B cell (primary cell): ENCODE results near the gene CBL. TPM values are rescaled to one million over a fixed set of nuclear protein-coding genes. Genes with fewer than 3 reads are reported as not detected.

Experiments used
- ATAC-seq: fragments of 200-7000 bp; cut with Tn5 transposase; one replicate; pipeline ENCODE4 v1.10.0; 2021; ENCODE audit warnings: low read depth, mild to moderate bottlenecking, moderate number of reproducible peaks, moderate library complexity
- CTCF ChIA-PET: fragments of 350-600 bp; sonication (Branson Sonifier 250); formaldehyde crosslinking; loops from one replicate; lab custom pipeline; 2021; ENCODE audit warnings: antibody characterized with exemption, inconsistent platforms; lab: Charles Lee
- POLR2A ChIA-PET: fragments of 350-600 bp; sonication (Branson Sonifier 250); formaldehyde crosslinking; loops from one replicate; lab custom pipeline; 2021; ENCODE audit warnings: antibody characterized with exemption; lab: Charles Lee
- DNase-seq: peaks from one replicate; pipeline ENCODE4 v3.0.0; 2013
- H2AFZ ChIP-seq: 2 replicates; pipeline ENCODE4 v1.6.1; 2012; ENCODE audit warnings: mild to moderate bottlenecking, low read depth, low read length; ENCODE audit not compliant: insufficient read depth, poor library complexity, severe bottlenecking
- H3K27ac ChIP-seq, 2 donors: 1 replicate in 1 of 2; 2 replicates in 1 of 2; pipeline ENCODE4 v1.5.1; 2012 to 2013; ENCODE audit warnings: low read length in 2 of 2, mild to moderate bottlenecking in 2 of 2, moderate library complexity in 1 of 2
- H3K27me3 ChIP-seq, 4 experiments: fragments of 200-600 bp in 1 of 4; sonication (generic) in 1 of 4; replicated peaks in 1 of 4; 1 replicate in 2 of 4; 2 replicates in 2 of 4; pipeline versions ENCODE4 v1.6.1 to v1.7.0; 2013 to 2016; ENCODE audit warnings: low read length in 3 of 4, mild to moderate bottlenecking in 2 of 4, mixed read lengths in 1 of 4, moderate library complexity in 1 of 4; ENCODE audit not compliant: insufficient read depth in 4 of 4, control insufficient read depth in 3 of 4; ENCODE audit errors: control extremely low read depth in 1 of 4
- H3K36me3 ChIP-seq, 2 experiments: replicated peaks in 1 of 2; 1 replicate in 1 of 2; 2 replicates in 1 of 2; pipeline versions ENCODE4 v1.6.1 to v1.7.1; 2013; ENCODE audit warnings: low read length in 1 of 2; ENCODE audit not compliant: insufficient read depth in 2 of 2, control insufficient read depth in 1 of 2; ENCODE audit errors: control extremely low read depth in 1 of 2, extremely low read depth in 1 of 2
- H3K4me1 ChIP-seq, 2 donors: fragments of 200-600 bp in 1 of 2; sonication (generic) in 1 of 2; 1 replicate in 1 of 2; 2 replicates in 1 of 2; pipeline versions ENCODE4 v1.5.1 to v1.6.1; 2013 to 2017; ENCODE audit warnings: low read length in 2 of 2; ENCODE audit not compliant: control insufficient read depth in 2 of 2, insufficient read depth in 2 of 2
- H3K4me2 ChIP-seq: replicated peaks from 2 replicates; pipeline ENCODE3; 2012; ENCODE audit warnings: mild to moderate bottlenecking, low read depth, low read length; ENCODE audit not compliant: poor library complexity, severe bottlenecking
- H3K4me3 ChIP-seq, 5 experiments: fragments of 200-600 bp in 1 of 5; sonication (generic) in 1 of 5; 1 replicate in 3 of 5; 2 replicates in 2 of 5; pipeline versions ENCODE4 v1.5.1 to v1.7.0; 2011 to 2016; ENCODE audit warnings: low read length in 4 of 5, mild to moderate bottlenecking in 4 of 5, low read depth in 2 of 5, control low read depth in 1 of 5, moderate library complexity in 1 of 5; ENCODE audit not compliant: insufficient read depth in 1 of 5; ENCODE audit errors: control extremely low read depth in 1 of 5, extremely low read depth in 1 of 5
- H3K79me2 ChIP-seq: fragments of 200-600 bp; sonication (generic); one replicate; pipeline ENCODE4 v1.6.0; 2016; ENCODE audit warnings: low read length; ENCODE audit not compliant: control insufficient read depth, insufficient read depth
- H3K9ac ChIP-seq: fragments of 200-600 bp; sonication (generic); 2 replicates; pipeline ENCODE4 v1.6.1; 2017; ENCODE audit warnings: mild to moderate bottlenecking, low read length, moderate library complexity
- H3K9me3 ChIP-seq, 3 donors: one replicate each; pipeline versions ENCODE4 v1.6.1 to v1.7.1; 2013; ENCODE audit warnings: low read length in 2 of 3; ENCODE audit not compliant: control insufficient read depth in 2 of 3, insufficient read depth in 1 of 3; ENCODE audit errors: control extremely low read depth in 1 of 3
- H4K20me1 ChIP-seq: 2 replicates; pipeline ENCODE4 v1.6.0; 2012; ENCODE audit warnings: mild to moderate bottlenecking, low read length; ENCODE audit not compliant: insufficient read depth, control insufficient read depth, poor library complexity, severe bottlenecking
- H3K27ac Mint-ChIP-seq: one replicate; pipeline ENCODE4 v1.8.0; 2021; ENCODE audit warnings: mixed read lengths
- H3K27me3 Mint-ChIP-seq: one replicate; pipeline ENCODE4 v1.8.0; 2021; ENCODE audit warnings: mixed read lengths
- H3K4me1 Mint-ChIP-seq: one replicate; pipeline ENCODE4 v1.8.0; 2021; ENCODE audit warnings: mixed read lengths
- H3K4me3 Mint-ChIP-seq: one replicate; pipeline ENCODE4 v1.8.0; 2021; ENCODE audit warnings: mixed read lengths
- H3K9me3 Mint-ChIP-seq: one replicate; pipeline ENCODE4 v1.8.0; 2022; ENCODE audit warnings: mixed read lengths; ENCODE audit not compliant: insufficient read depth
- EZH2 ChIP-seq: IDR thresholded peaks from 2 replicates; pipeline ENCODE4 v1.6.1; 2012; ENCODE audit warnings: borderline replicate concordance, low read depth, mild to moderate bottlenecking, moderate library complexity, low read length; ENCODE audit not compliant: insufficient read depth, poor library complexity, severe bottlenecking
- WGBS: methylation state at CpG from one replicate; pipeline ENCODE4 v1.1.5; 2013; ENCODE audit warnings: missing lambda C conversion rate; ENCODE audit not compliant: insufficient coverage; 5-methylcytosine and 5-hydroxymethylcytosine counted together
- intact Hi-C: fragments of 100-400 bp; cut with micrococcal nuclease; formaldehyde crosslinking; loops from one replicate; pipeline ENCODE4 v1.10.0; 2022
- polyA plus RNA-seq: library from polyadenylated mRNA; depleted of rRNA; stranded (reverse); fragments of >200 nt; gene quantifications from 2 replicates; pipeline ENCODE4 v1.2.3, GENCODE V29; 2012
- total RNA-seq, 2 donors: library from RNA; stranded (reverse); fragments of 120-200 nt in 1 of 2; gene quantifications; 1 replicate in 1 of 2; 2 replicates in 1 of 2; pipeline versions ENCODE4 v1.2.3 to v1.2.4, GENCODE V29; 2013 to 2022
- TF ChIP-seq, protein P1 (sequence below): fragments of 200-600 bp; IDR thresholded peaks from one replicate; pipeline ENCODE4 v1.8.0; 2022; ENCODE audit warnings: antibody characterized with exemption, mild to moderate bottlenecking

CBL gene
- total and polyA plus RNA-seq, 2 donors (not counting 1 experiment from before 2014, with no cell fraction given): 11.7 to 35.2 TPM

DNA sequence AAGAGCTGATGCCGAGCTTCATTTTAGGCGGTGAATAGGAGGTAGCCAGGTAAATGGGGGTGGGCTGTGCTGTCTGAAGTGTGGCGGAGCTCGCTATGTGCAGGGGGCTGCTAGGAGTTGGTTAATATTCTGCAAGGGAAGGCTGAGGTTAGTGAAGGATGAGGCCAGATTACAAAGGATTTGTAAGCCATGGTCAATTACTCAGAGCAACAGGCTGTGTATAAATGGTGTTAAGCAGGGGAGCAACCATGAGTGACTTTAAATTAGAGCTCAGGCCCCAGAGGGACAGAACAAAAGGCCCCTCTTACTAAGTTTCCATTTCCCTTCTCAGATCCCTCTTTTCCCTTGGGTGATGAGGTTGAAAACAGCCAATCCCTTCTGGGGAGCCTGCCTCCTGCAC lies 118.0 kb downstream of the CBL start:
- Histone ChIP-seq H3K27ac (no peak overlapping the region), H3K79me2 (no peaks in the 10 kb centered on the region), H3K27me3 (peaks cover 0 to 10% (median 4%) of the 10 kb centered on the region in 4 experiments), H3K4me2 (no peak overlapping the region), H3K4me3 (no peak overlapping the region), H3K36me3 (no peaks in the 10 kb centered on the region), H3K9ac (no peak overlapping the region), H2AFZ (no peak overlapping the region), H3K4me1 (peaks cover 9 to 23% of the 10 kb centered on the region in 2 donors), H4K20me1 (no peaks in the 10 kb centered on the region), H3K9me3 (peaks cover 0 to 4% (median 0%) of the 10 kb centered on the region in 3 donors)
- POLR2A ChIA-PET: no interaction called here
- TF ChIP-seq, protein P1, sequence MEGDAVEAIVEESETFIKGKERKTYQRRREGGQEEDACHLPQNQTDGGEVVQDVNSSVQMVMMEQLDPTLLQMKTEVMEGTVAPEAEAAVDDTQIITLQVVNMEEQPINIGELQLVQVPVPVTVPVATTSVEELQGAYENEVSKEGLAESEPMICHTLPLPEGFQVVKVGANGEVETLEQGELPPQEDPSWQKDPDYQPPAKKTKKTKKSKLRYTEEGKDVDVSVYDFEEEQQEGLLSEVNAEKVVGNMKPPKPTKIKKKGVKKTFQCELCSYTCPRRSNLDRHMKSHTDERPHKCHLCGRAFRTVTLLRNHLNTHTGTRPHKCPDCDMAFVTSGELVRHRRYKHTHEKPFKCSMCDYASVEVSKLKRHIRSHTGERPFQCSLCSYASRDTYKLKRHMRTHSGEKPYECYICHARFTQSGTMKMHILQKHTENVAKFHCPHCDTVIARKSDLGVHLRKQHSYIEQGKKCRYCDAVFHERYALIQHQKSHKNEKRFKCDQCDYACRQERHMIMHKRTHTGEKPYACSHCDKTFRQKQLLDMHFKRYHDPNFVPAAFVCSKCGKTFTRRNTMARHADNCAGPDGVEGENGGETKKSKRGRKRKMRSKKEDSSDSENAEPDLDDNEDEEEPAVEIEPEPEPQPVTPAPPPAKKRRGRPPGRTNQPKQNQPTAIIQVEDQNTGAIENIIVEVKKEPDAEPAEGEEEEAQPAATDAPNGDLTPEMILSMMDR: no peak
- TF ChIP-seq EZH2: no peak
- H3K27me3 Mint-ChIP-seq: peaks cover 1% of the 10 kb centered on the region
- H3K4me1 Mint-ChIP-seq: peaks cover 21% of the 10 kb centered on the region
- CTCF ChIA-PET: interaction anchor here (0.6 to 4.5 kb wide), 25 partner anchors 8 to 230 kb away, joined by 3 to 45 read pairs (median 5); partner anchors contain the start of genes CBL, DPAGT1, RNF26 and USP2
- intact Hi-C loops: no loop called here
- no peaks in the 10 kb centered on the region for H3K9me3 Mint-ChIP-seq
- WGBS: 23% methylated on average over 4 of the region's 4 CpGs
- no peak overlapping the region for H3K4me3 Mint-ChIP-seq
- no peak for ATAC-seq
- H3K27ac Mint-ChIP-seq: no peak overlapping the region
- no peak for DNase-seq

GRCh38 chr11:119329320-119329719 lies 123.2 kb downstream of the CBL start:
- intact Hi-C loops: no loop called here
- Histone ChIP-seq H2AFZ (no peak overlapping the region), H3K27ac (no peak overlapping the region), H3K36me3 (no peaks in the 10 kb centered on the region), H3K4me2 (no peak overlapping the region), H3K9ac (no peak overlapping the region), H3K9me3 (no peaks in the 10 kb centered on the region), H3K27me3 (no peaks in the 10 kb centered on the region), H3K4me1 (peaks cover 0 to 4% of the 10 kb centered on the region in 2 donors), H3K79me2 (peaks cover 6% of the 10 kb centered on the region), H3K4me3 (no peak overlapping the region), H4K20me1 (no peaks in the 10 kb centered on the region)
- no peaks in the 10 kb centered on the region for H3K9me3 Mint-ChIP-seq
- no peak overlapping the region for H3K27ac Mint-ChIP-seq
- ATAC-seq (no peak), DNase-seq (no peak)
- ChIA-PET CTCF (interaction anchor here (0.7 kb wide), 1 partner anchor 426 kb away, joined by 3 read pairs; no protein-coding TSS in a partner anchor), POLR2A (no interaction called here)
- no peak overlapping the region for H3K4me3 Mint-ChIP-seq
- H3K4me1 Mint-ChIP-seq: peaks cover 7% of the 10 kb centered on the region
- no CpG with 5 or more reads among the region's 2 CpGs for WGBS
- no peak for TF ChIP-seq EZH2
- TF ChIP-seq, protein P1: no peak
- peaks cover 9% of the 10 kb centered on the region for H3K27me3 Mint-ChIP-seq
